Coronary artery (tissue), 2 donors: ENCODE data around the gene AQP6.

Experiments used
- DNase-seq: peaks from one replicate; pipeline ENCODE4 v3.0.0-alpha.2; 2017; ENCODE audit warnings: low spot score
- H3K27ac ChIP-seq, 2 donors: fragments of 200-600 bp; sonication (generic); one replicate each; pipeline ENCODE4 v1.5.1; 2016 to 2019
- H3K4me3 ChIP-seq: fragments of 200-600 bp; sonication (generic); 2 replicates; pipeline ENCODE4 v1.5.1; 2016; ENCODE audit warnings: mild to moderate bottlenecking, moderate library complexity
- CTCF ChIP-seq: fragments of 200-600 bp; sonication (generic); IDR thresholded peaks from one replicate; pipeline ENCODE4 v1.5.1; 2019; ENCODE audit warnings: antibody characterized with exemption

AQP6 gene

GRCh38 chr12:50006280-50006679 lies 33.5 kb downstream of the AQP6 start:
- no peak overlapping the region for H3K27ac ChIP-seq

GRCh38 chr12:50006754-50007442 lies 34.2 kb downstream of the AQP6 start:
- TF ChIP-seq CTCF = no peak
- Histone ChIP-seq H3K27ac (no peak overlapping the region), H3K4me3 (no peak overlapping the region)
- DNase-seq = no peak

More at GRCh38 chr12:50006280-50006679, 33.5 kb downstream of the AQP6 start:
- no peak for DNase-seq
- TF ChIP-seq CTCF = no peak
- H3K4me3 ChIP-seq = no peak overlapping the region

- H3K4me3 ChIP-seq = no peak overlapping the region
- no peak for DNase-seq
- no peak for TF ChIP-seq CTCF
- no peak overlapping the region for H3K27ac ChIP-seq
These were observed 40.8 kb downstream of the AQP6 start for GRCh38 chr12:50013361-50014147.

GRCh38 chr12:50014342-50014741 lies 41.6 kb downstream of the AQP6 start:
- DNase-seq = no peak
- no peak overlapping the region for H3K4me3 ChIP-seq
- H3K27ac ChIP-seq = no peak overlapping the region
- TF ChIP-seq CTCF = no peak

- DNase-seq = peak; percentile 78
- no peak overlapping the region for H3K4me3 ChIP-seq
- TF ChIP-seq CTCF = no peak
- peak overlapping the region; percentile 50 to 51 for H3K27ac ChIP-seq
These were observed 44.0 kb downstream of the AQP6 start for GRCh38 chr12:50016501-50017475.

GRCh38 chr12:50017641-50018040 lies 44.9 kb downstream of the AQP6 start:
- TF ChIP-seq CTCF = no peak
- no peak for DNase-seq
- peak overlapping the region; percentile 50 to 63 for H3K27ac ChIP-seq

More at GRCh38 chr12:50017641-50018040, 44.9 kb downstream of the AQP6 start:
- H3K4me3 ChIP-seq = no peak overlapping the region
